Inflammatory macrophage treated with lipopolysaccharide for 1 hour (primary cell): ENCODE results near the gene CYP2F1.
"Not testable (repeated sequence)": the region's sequence is repeated elsewhere in the genome, so short reads cannot be mapped to it uniquely, and the experiment has no call there.

Experiments
- DNase-seq, 2 donors: peaks; one replicate each; pipeline ENCODE4 v3.0.0-alpha.2; 2020 to 2022

Gene CYP2F1

DNA sequence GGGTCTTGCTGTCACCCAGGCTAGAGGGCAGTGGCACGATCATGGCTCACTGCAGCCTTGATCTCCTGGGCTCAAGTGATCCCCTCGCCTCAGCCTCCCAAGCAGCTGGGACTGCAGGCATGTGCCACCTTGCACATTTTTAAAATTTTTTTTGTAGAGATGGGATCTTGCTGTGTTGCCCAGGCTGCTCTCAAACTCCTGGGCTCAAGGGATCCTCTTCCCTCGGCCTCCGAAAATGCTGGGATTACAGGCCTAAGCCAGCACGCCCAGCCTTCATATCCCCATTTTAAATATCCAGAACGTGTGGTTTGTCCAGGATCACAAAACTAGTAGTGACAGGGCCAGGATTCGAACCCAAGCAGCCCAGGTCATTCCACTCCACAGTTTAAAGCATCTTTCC is 13.1 kb downstream of the CYP2F1 start:
- DNase-seq: not testable (repeated sequence)

GRCh38 chr19:41127801-41128300 is 13.6 kb downstream of the CYP2F1 start:
- DNase-seq: peak; percentile 92 to 96

DNA sequence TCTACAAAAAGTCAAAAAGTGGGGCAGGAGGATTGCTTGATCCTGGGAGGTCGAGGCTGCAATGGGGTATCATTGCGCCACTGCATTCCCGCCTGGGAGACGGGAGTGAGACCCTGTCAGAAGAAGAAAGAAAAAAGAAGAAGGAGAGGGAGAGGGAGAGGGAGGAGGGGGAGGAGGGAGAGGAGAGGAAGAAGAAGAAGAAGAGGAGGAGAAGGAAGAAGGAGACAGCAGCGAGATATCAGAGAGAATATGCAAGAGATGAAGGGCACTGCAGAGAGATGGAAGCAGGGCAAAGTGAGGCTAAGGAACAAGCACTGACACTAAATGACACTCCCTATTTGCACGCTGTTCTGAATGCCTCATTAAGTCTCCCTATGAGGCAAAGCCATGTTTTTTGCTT is 14.5 kb downstream of the CYP2F1 start:
- DNase-seq: no peak

DNA sequence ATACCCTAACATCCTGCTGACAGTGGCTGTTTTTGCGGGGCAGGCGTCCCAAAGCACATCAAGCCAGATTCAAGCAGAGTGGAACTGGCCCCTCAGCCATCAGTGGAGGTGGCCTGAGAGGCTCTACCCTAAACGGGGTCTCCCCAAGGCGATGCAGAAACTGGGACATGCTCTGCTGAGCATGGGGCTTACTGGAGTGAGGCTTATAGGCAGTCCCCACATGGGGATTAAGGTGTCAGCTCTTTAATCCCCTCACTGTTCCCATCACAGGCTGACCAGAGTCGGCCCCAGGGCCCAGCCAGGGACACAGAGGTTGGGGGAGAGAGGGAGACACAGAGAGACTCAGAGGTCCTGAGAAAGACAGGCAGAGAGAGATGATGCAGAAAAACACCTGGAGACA is 17.0 kb downstream of the CYP2F1 start:
- no peak for DNase-seq

- no peak for DNase-seq
Observed at GRCh38 chr19:41133260-41133659, 19.0 kb downstream of the CYP2F1 start.

GRCh38 chr19:41134616-41135015 is 20.4 kb downstream of the CYP2F1 start:
- DNase-seq: no peak

GRCh38 chr19:41135390-41136384 is 21.5 kb downstream of the CYP2F1 start:
- peak; percentile 35 to 70 for DNase-seq

DNA sequence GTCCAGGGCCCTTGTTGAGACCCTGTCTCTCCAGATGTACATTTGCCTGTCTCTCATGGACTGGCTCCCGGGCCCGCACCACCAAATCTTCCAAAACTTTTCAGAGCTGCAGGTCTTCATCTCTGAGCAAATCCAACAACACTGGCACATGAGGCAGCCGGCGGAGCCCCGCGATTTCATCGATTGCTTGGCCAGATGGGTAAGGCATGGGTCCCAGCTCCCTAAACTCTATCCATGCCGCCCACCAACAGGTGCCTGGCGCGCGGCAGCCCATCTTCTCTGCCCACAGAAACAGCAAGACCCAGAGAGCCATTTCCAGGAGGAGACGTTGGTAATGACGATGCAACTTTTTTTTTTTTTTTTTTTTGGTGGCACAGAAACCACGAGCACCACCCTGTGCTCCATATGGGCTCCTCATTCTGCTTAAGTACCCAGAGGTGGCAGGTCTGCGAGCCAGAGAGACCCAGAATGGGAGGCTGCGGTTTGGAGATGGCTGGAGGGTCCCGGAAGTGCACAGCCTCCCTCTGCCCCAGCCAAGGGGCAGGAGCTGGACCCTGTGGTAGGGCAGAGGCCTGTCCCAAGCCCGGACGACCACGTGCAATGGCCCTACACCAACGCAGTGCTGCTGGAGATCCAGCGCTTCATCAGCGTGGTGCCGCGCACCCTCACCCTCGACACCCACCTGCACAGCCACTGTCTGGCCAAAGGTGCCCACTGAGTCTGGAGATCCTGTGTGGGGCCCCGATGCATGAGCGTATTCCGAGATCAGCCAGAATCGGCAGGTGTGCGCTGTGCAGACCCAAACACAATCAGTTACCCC is 22.6 kb downstream of the CYP2F1 start:
- no peak for DNase-seq

DNA sequence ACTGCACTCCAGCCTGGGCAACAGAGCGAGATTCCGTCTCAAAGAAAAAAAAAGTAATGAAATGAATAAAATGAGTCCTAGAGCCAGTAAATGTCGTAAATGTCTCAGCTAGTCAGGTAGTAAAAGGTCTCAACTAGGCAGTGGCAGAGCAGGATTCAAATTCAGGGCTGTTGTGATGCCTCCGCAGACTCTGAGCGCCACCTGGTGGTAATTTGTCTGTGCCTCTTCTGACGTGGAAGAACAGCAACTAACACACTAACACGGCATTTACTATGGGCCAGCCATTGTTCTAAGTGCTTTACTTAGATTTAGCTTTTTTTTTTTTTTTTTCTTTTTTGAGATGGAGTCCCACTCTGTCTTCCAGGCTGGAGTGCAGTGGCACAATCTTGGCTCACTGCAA is 30.2 kb downstream of the CYP2F1 start:
- DNase-seq: peak; percentile 65 to 97

- DNase-seq: no peak
Observed at GRCh38 chr19:41149831-41150230, 35.6 kb downstream of the CYP2F1 start.

DNA sequence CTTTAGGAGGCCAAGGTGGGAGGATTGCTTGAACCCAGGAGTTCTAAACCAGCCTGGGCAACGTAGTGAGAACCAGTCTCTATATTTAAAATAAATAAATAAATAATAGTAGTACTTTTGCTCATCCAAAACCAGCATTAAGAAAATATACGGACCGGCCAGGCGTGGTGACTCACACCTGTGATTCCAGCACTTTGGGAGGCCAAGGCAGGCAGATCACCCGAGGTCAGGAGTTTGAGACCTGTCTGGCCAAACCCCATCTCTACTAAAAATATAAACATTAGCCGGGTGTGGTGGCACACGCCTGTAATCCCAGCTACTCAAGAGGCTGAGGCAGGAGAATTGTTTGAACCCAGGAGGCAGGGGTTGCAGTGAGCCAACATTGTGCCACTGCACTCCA is 36.8 kb downstream of the CYP2F1 start:
- not testable (repeated sequence) for DNase-seq

DNA sequence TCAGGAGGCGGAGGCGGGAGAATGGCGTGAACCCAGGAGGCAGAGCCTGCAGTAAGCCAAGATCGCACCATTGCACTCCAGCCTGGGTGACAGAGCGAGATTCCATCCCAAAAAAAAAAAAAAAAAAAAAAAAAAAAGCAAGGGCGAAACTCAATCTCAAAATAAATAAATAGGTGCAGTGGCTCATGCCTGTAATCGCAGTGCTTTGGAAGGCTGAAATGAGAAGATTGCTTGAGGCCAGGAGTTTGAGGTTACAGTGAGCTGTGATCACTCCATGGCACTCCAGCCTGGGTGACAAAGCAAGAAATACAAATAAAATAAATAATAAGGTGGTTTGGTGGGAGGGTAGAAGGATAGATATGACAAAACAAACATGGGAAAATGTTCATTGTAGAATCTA is 39.8 kb downstream of the CYP2F1 start:
- DNase-seq: no peak

DNA sequence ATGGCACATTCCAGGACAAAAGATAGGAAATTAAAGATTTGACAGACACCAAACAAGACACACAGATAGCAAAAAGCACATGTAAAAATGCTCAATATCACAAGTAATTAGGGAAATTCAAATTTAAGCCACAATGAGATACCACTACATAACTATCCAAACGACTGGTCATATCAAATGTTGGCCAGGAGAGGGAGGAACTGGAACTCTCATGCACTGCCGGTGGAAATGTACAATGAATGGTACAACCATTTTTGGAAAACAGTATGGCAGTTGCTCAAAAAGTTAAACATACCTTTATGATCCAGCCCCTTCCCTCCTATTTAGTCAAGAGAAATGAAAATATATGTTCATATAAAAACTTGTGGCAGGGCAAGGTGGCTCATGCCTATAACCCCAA is 42.0 kb downstream of the CYP2F1 start:
- DNase-seq: peak in 1 of 2 donors; percentile 15

DNA sequence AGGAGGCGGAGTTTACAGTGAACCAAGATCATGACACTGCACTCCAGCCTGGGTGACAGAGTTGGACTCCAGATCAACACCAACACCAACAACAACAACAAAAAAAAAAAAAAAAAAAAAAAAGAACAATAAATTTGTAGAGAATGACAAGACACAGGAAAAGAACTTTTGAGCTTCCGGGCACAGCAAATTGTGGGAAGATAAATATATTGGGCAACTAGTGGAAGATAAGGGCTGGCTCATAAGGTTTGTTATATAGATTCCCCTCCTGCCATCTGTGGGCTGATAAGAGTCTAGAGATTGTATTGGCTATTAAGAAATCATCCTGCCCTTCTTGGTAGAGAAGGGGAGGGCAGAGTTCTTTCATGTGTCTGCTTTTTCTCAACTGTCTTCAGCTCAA is 45.6 kb downstream of the CYP2F1 start:
- DNase-seq: no peak

GRCh38 chr19:41161903-41162302 is 47.7 kb downstream of the CYP2F1 start:
- DNase-seq: no peak

- no peak for DNase-seq
Observed at GRCh38 chr19:41166944-41167804, 52.9 kb downstream of the CYP2F1 start.

DNA sequence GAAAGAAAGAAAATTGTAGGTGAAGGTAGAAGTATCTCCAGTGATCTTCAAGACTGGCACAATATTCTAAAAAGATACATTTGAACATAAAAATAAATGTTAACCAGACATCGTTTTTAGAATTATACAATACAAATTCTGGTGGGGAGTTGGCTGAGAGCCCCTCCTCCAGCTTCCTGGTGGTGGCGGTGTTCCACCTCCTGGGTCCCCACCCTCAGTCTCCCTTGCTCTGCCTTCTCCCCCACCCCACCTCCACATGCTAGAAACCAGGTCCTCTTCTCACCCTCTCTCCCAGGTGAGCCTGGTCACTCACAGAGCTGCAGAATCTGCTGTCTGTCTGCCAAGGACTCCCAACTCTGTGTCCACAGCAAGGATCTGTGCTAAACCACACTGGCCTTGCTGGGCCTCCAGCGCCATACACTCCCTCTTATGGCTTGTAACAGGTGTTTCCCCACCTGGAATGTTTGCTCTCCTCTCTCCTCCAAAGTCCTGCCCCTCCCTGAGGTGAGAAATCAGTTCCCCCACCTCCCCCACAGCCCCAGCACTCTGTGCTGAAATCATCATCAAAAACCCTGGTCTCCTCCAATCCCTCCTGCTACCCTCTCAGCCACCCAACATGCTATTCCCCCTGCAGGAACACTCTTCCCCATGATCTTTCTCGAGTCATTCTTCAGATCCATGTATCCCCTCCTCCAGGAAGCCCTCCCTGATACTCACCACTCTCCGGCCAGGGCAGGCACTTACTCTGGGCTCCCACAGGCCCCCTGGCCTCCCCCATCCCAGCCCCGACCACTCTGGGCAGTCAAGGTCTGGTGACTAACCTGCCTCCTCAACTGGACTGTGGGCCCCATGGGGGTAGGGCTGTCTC is 58.3 kb downstream of the CYP2F1 start:
- no peak for DNase-seq

DNA sequence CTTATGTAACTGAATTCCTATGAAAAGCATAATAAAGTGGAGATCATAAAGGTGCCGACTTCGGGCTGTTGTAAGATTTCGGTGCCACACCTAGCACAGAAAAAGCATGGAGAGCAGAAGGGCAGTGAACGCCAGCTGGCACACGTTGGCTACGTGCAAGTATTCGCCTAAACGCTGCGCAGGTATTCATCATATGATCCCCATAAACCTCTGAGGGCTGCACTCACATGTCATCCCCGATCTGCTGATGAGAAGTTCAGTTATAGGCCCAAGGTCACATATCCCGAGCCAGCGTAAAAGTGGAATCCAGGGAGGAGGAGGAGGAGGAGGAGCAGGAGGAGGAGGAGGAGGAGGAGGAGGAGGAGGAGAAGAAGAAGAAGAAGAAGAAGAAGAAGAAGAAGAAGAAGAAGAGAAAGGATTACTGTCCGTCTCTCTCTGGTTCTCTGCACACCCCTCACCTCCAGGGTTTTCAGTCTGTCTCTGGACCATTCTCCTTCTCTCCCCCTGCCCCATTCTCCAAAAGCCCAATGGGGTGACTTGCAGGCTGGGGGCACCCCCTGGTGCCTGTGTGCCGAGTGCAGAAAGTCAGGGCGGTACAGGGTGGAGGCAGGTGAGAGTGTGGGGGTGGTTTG is 60.2 kb downstream of the CYP2F1 start:
- DNase-seq: no peak

DNA sequence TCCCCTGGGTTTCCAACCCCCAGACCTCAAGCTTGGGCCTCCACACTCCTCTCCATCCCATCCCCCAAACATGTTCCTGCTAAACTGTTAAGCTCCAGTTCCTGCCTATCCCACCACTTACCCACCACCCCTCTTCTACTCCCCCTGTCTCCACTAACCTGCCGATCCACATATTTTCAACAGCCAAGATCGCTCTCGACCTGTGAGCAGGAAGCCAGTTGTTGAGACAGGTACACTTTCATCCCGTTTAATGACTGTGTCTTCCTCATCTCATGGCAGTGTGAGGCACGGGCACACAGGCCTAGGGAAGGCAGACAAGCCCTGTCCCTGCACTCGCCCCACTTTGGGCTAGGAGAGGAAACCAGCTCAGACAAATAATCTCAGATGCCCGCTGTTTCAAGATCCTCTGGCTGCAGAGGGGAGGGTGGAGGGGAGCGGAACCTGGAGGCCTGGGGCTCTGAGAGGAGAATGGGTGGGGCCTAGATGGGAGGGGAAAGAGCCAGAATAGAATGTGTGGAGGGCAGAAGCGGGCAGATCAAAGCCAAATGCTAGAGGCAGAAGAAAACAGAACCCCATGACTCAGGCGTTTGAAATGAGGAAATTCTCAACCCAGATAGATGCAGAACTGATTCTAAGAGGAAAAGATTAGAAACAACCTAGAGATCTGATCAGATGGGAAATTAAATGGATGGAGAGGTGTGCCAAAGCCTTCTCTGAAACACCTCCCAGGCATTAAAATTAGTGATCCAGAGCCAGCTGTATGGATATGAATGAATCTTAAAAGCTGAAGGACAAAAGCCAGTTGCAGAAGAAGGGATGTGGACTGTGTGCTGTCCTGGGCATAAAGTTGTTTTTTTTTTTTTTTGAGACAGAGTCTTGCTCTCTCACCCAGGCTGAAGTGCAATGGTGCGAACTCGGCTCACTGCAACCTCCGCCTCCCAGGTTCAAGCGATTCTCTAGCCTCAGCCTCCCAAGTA is 61.9 kb downstream of the CYP2F1 start:
- DNase-seq: peak; percentile 71 to 74
